H9 (cell line): ENCODE results near the gene CDK6. TPM values are rescaled to one million over a fixed set of nuclear protein-coding genes. Genes with fewer than 3 reads are reported as not detected.
A peak's percentile ranks its signal among the peaks of the same experiment; 100 is the strongest.

Experiments
- DNase-seq: peaks from one replicate; pipeline ENCODE4 v3.0.0-alpha.2; 2017
- H2AFZ ChIP-seq: one replicate; pipeline ENCODE4 v1.6.1; 2013; ENCODE audit warnings: mild to moderate bottlenecking, low read length, control low read depth, moderate library complexity
- H2AK5ac ChIP-seq: 2 replicates; pipeline ENCODE4 v1.6.1; 2013; ENCODE audit warnings: low read length, control low read depth, mixed read lengths; ENCODE audit not compliant: insufficient read length
- H2BK120ac ChIP-seq: one replicate; pipeline ENCODE4 v1.6.1; 2013; ENCODE audit warnings: low read depth, mild to moderate bottlenecking, low read length, control low read depth, inconsistent platforms; ENCODE audit not compliant: poor library complexity, severe bottlenecking
- H2BK12ac ChIP-seq: 2 replicates; pipeline ENCODE4 v1.6.1; 2013; ENCODE audit warnings: low read length, control low read depth, mixed read lengths, low read depth; ENCODE audit not compliant: insufficient read length
- H2BK15ac ChIP-seq: 2 replicates; pipeline ENCODE4 v1.6.1; 2013; ENCODE audit warnings: low read depth, low read length, control low read depth
- H2BK20ac ChIP-seq: one replicate; pipeline ENCODE4 v1.6.1; 2013; ENCODE audit warnings: low read depth, mild to moderate bottlenecking, low read length, control low read depth, inconsistent platforms; ENCODE audit not compliant: poor library complexity, severe bottlenecking
- H2BK5ac ChIP-seq: 2 replicates; pipeline ENCODE4 v1.6.1; 2013; ENCODE audit warnings: low read length, control low read depth, mixed read lengths; ENCODE audit not compliant: insufficient read length
- H3K14ac ChIP-seq: 2 replicates; pipeline ENCODE4 v1.6.1; 2013; ENCODE audit warnings: low read length, control low read depth; ENCODE audit not compliant: insufficient read depth
- H3K18ac ChIP-seq: 2 replicates; pipeline ENCODE4 v1.6.1; 2013; ENCODE audit warnings: low read depth, mild to moderate bottlenecking, mixed read lengths, low read length, control low read depth; ENCODE audit not compliant: insufficient read length
- H3K23ac ChIP-seq: 2 replicates; pipeline ENCODE4 v1.6.1; 2013; ENCODE audit warnings: low read length, control low read depth, mixed read lengths, low read depth; ENCODE audit not compliant: insufficient read length
- H3K23me2 ChIP-seq: 2 replicates; pipeline ENCODE4 v1.6.1; 2013; ENCODE audit warnings: low read depth, mild to moderate bottlenecking, mixed read lengths, low read length, control low read depth; ENCODE audit not compliant: insufficient read length, poor library complexity, severe bottlenecking
- H3K27ac ChIP-seq: 2 replicates; pipeline ENCODE4 v1.5.1; 2013; ENCODE audit warnings: low read length, control low read depth, mixed read lengths, low read depth; ENCODE audit not compliant: insufficient read length
- H3K27me3 ChIP-seq: 2 replicates; pipeline ENCODE4 v1.6.1; 2013; ENCODE audit warnings: low read length, control low read depth, inconsistent platforms; ENCODE audit not compliant: insufficient read depth
- H3K4ac ChIP-seq: 2 replicates; pipeline ENCODE4 v1.6.1; 2013; ENCODE audit warnings: low read depth, mild to moderate bottlenecking, control low read depth, inconsistent platforms, low read length, moderate library complexity
- H3K4me1 ChIP-seq: 2 replicates; pipeline ENCODE4 v1.6.1; 2013; ENCODE audit warnings: low read length, control low read depth, inconsistent platforms; ENCODE audit not compliant: insufficient read depth
- H3K4me2 ChIP-seq: 2 replicates; pipeline ENCODE4 v1.6.1; 2013; ENCODE audit warnings: low read length, control low read depth, mixed read lengths; ENCODE audit not compliant: insufficient read length, insufficient read depth
- H3K56ac ChIP-seq: 2 replicates; pipeline ENCODE4 v1.6.1; 2013; ENCODE audit warnings: low read depth, mild to moderate bottlenecking, mixed read lengths, low read length, control low read depth; ENCODE audit not compliant: insufficient read length
- H3K79me1 ChIP-seq: 2 replicates; pipeline ENCODE4 v1.6.1; 2013; ENCODE audit warnings: low read depth, mild to moderate bottlenecking, moderate library complexity, low read length, control low read depth, inconsistent platforms; ENCODE audit not compliant: insufficient read depth, poor library complexity, severe bottlenecking
- H3K79me2 ChIP-seq: 2 replicates; pipeline ENCODE4 v1.6.1; 2013; ENCODE audit warnings: low read length, control low read depth, inconsistent platforms; ENCODE audit not compliant: insufficient read depth
- H3K9ac ChIP-seq: 2 replicates; pipeline ENCODE4 v1.6.1; 2013; ENCODE audit warnings: low read length, control low read depth, mixed read lengths; ENCODE audit not compliant: insufficient read length; ENCODE audit errors: extremely low read depth
- H3K9me3 ChIP-seq: one replicate; pipeline ENCODE4 v1.6.1; 2013; ENCODE audit warnings: low read depth, low read length, inconsistent platforms; ENCODE audit not compliant: control insufficient read depth
- H3T11ph ChIP-seq: one replicate; pipeline ENCODE4 v1.6.1; 2013; ENCODE audit warnings: mild to moderate bottlenecking, low read length, control low read depth, inconsistent platforms
- H4K20me1 ChIP-seq: one replicate; pipeline ENCODE4 v1.6.1; 2013; ENCODE audit not compliant: control insufficient read depth, insufficient read length, insufficient read depth
- H4K5ac ChIP-seq: 2 replicates; pipeline ENCODE4 v1.6.1; 2013; ENCODE audit warnings: low read depth, mild to moderate bottlenecking, mixed read lengths, low read length, control low read depth; ENCODE audit not compliant: insufficient read length
- H4K8ac ChIP-seq: replicated peaks from 2 replicates; pipeline ENCODE4 v1.6.1; 2013; ENCODE audit warnings: low read length, control low read depth, mixed read lengths, low read depth; ENCODE audit not compliant: insufficient read length
- H4K91ac ChIP-seq: 2 replicates; pipeline ENCODE4 v1.6.1; 2013; ENCODE audit warnings: low read depth, mild to moderate bottlenecking, moderate library complexity, mixed read lengths, low read length, control low read depth; ENCODE audit not compliant: insufficient read length
- H3K27ac Mint-ChIP-seq, 3 experiments: 2 replicates in 2 of 3; 3 replicates in 1 of 3; pipeline ENCODE4 v1.8.0; 2020 to 2021; ENCODE audit warnings: mixed read lengths in 3 of 3, mild to moderate bottlenecking in 1 of 3, moderate library complexity in 1 of 3
- H3K27me3 Mint-ChIP-seq: 2 replicates; pipeline ENCODE4 v1.8.0; 2021; ENCODE audit warnings: low read depth, mild to moderate bottlenecking, moderate library complexity, mixed read lengths
- H3K36me3 Mint-ChIP-seq, 3 experiments: 2 replicates in 2 of 3; 3 replicates in 1 of 3; pipeline ENCODE4 v1.8.0; 2020 to 2021; ENCODE audit warnings: low read depth in 3 of 3, mixed read lengths in 3 of 3; ENCODE audit not compliant: insufficient read depth in 1 of 3
- H3K4me1 Mint-ChIP-seq, 2 experiments: 2 replicates each; pipeline ENCODE4 v1.8.0; 2020; ENCODE audit warnings: mixed read lengths in 2 of 2
- H3K4me3 Mint-ChIP-seq, 2 experiments: 2 replicates in 1 of 2; 3 replicates in 1 of 2; pipeline ENCODE4 v1.8.0; 2020 to 2021; ENCODE audit warnings: mild to moderate bottlenecking in 2 of 2, mixed read lengths in 2 of 2, moderate library complexity in 1 of 2
- H3K9me3 Mint-ChIP-seq, 2 experiments: 2 replicates in 1 of 2; 3 replicates in 1 of 2; pipeline ENCODE4 v1.8.0; 2020; ENCODE audit warnings: mild to moderate bottlenecking in 2 of 2, mixed read lengths in 2 of 2, moderate library complexity in 1 of 2
- CTCF ChIP-seq: fragments of 200-600 bp; sonication (generic); conservative IDR thresholded peaks from 3 replicates; pipeline ENCODE4 v1.8.0; 2021; ENCODE audit warnings: antibody characterized with exemption, mild to moderate bottlenecking
- WGBS: extraction: QIAGEN DNeasy Blood & Tissue Kit; methylation state at CpG from one replicate; pipeline ENCODE4 v1.1.7; 2013; ENCODE audit warnings: missing lambda C conversion rate, low lambda C conversion rate, mixed read lengths; ENCODE audit not compliant: insufficient read length; ENCODE audit errors: extremely low coverage; 5-methylcytosine and 5-hydroxymethylcytosine counted together
- total RNA-seq: library from RNA; stranded (reverse); gene quantifications from 2 replicates; pipeline ENCODE4 v1.2.1, GENCODE V29; 2021

Gene CDK6
- total RNA-seq, 1 experiment from 2014 or later, result 30.0 TPM

- no peaks in the 10 kb centered on the region for H3K27me3 ChIP-seq
- DNase-seq, result no peak
- H3K14ac ChIP-seq, result no peak overlapping the region
Measured at GRCh38 chr7:92609921-92610518, 226.4 kb downstream of the CDK6 start.

More at GRCh38 chr7:92609921-92610518, 226.4 kb downstream of the CDK6 start:
- H2BK20ac ChIP-seq, result no peak overlapping the region
- no peaks in the 10 kb centered on the region for H3K23me2 ChIP-seq
- no peak overlapping the region for H3K18ac ChIP-seq
- H3K79me2 ChIP-seq, result no peaks in the 10 kb centered on the region
- H3K9me3 Mint-ChIP-seq, result no peaks in the 10 kb centered on the region
- no peak overlapping the region for H3K27ac Mint-ChIP-seq
- no peak overlapping the region for H2AK5ac ChIP-seq
- no CpG with 5 or more reads among the region's 5 CpGs for WGBS
- no peak overlapping the region for H2BK12ac ChIP-seq
- H3K56ac ChIP-seq, result no peak overlapping the region
- H3K9me3 ChIP-seq, result no peaks in the 10 kb centered on the region
- peaks cover 15 to 17% of the 10 kb centered on the region in 2 experiments for H3K4me1 Mint-ChIP-seq
- no peak overlapping the region for H4K91ac ChIP-seq
- H2AFZ ChIP-seq, result no peak overlapping the region
- no peaks in the 10 kb centered on the region for H4K20me1 ChIP-seq
- H4K5ac ChIP-seq, result no peak overlapping the region
- no peak overlapping the region for H4K8ac ChIP-seq
- no peaks in the 10 kb centered on the region for H3K4me1 ChIP-seq
- H3K23ac ChIP-seq, result no peak overlapping the region
- no peak overlapping the region for H3T11ph ChIP-seq
- TF ChIP-seq CTCF, result peak; percentile 66
- peaks cover 0 to 5% (median 5%) of the 10 kb centered on the region in 3 experiments; a peak in 3 of 7 replicates for H3K36me3 Mint-ChIP-seq
- no peaks in the 10 kb centered on the region for H3K79me1 ChIP-seq
- H3K9ac ChIP-seq, result no peak overlapping the region
- H3K4ac ChIP-seq, result no peak overlapping the region
- H2BK120ac ChIP-seq, result no peak overlapping the region
- no peak overlapping the region for H2BK15ac ChIP-seq
- no peak overlapping the region for H3K4me2 ChIP-seq
- no peak overlapping the region for H2BK5ac ChIP-seq
- peaks cover 9% of the 10 kb centered on the region for H3K27me3 Mint-ChIP-seq
- H3K4me3 Mint-ChIP-seq, result no peak overlapping the region
- H3K27ac ChIP-seq, result no peak overlapping the region
